ENCODE data around the gene PCDHB14. TPM values are rescaled to one million over a fixed set of nuclear protein-coding genes. Genes with fewer than 3 reads are reported as not detected.
"Not testable (repeated sequence)": the region's sequence is repeated elsewhere in the genome, so short reads cannot be mapped to it uniquely, and the experiment has no call there.

The PCDHB14 gene
- total RNA-seq, 2 experiments from 2014 or later, result not detected

DNA sequence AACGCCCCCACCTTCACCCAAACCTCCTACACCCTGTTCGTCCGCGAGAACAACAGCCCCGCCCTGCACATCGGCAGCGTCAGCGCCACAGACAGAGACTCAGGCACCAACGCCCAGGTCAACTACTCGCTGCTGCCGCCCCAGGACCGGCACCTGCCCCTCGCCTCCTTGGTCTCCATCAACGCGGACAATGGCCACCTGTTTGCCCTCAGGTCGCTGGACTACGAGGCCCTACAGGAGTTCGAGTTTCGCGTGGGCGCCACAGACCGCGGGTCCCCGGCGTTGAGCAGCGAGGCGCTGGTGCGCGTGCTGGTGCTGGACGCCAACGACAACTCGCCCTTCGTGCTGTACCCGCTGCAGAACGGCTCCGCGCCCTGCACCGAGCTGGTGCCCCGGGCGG lies 1.7 kb downstream of the PCDHB14 start:
- ATAC-seq; CTCF ChIA-PET; H3K27ac Mint-ChIP-seq; H3K4me3 Mint-ChIP-seq; H3K36me3 Mint-ChIP-seq; DNase-seq; H3K9me3 Mint-ChIP-seq (ENCODE audit: low read depth); H3K4me1 Mint-ChIP-seq: not testable (repeated sequence)
- H3K27me3 Mint-ChIP-seq, result peaks cover 12% of the 10 kb centered on the region

DNA sequence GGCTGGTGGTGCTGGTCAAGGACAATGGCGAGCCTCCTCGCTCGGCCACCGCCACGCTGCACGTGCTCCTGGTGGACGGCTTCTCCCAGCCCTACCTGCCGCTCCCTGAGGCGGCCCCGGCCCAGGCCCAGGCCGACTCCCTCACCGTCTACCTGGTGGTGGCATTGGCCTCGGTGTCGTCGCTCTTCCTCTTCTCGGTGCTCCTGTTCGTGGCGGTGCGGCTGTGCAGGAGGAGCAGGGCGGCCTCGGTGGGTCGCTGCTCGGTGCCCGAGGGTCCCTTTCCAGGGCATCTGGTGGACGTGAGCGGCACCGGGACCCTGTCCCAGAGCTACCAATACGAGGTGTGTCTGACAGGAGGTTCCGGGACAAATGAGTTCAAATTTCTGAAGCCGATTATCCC lies 2.3 kb downstream of the PCDHB14 start:
- H3K27ac Mint-ChIP-seq; DNase-seq; H3K36me3 Mint-ChIP-seq; H3K9me3 Mint-ChIP-seq (ENCODE audit: low read depth); ATAC-seq; H3K4me1 Mint-ChIP-seq; CTCF ChIA-PET; H3K4me3 Mint-ChIP-seq: not testable (repeated sequence)
- peaks cover 12% of the 10 kb centered on the region for H3K27me3 Mint-ChIP-seq

GRCh38 chr5:141234109-141234667 lies 11.0 kb downstream of the PCDHB14 start:
- no peak for ATAC-seq
- no peak overlapping the region for H3K4me3 Mint-ChIP-seq
- H3K27me3 Mint-ChIP-seq, result peaks cover 16% of the 10 kb centered on the region
- DNase-seq, result no peak
- CTCF ChIA-PET, result no interaction called here
- peaks cover 9% of the 10 kb centered on the region for H3K9me3 Mint-ChIP-seq (ENCODE audit: low read depth)
- H3K36me3 Mint-ChIP-seq, result peaks cover 3% of the 10 kb centered on the region
- no peaks in the 10 kb centered on the region for H3K4me1 Mint-ChIP-seq
- no peak overlapping the region for H3K27ac Mint-ChIP-seq

DNA sequence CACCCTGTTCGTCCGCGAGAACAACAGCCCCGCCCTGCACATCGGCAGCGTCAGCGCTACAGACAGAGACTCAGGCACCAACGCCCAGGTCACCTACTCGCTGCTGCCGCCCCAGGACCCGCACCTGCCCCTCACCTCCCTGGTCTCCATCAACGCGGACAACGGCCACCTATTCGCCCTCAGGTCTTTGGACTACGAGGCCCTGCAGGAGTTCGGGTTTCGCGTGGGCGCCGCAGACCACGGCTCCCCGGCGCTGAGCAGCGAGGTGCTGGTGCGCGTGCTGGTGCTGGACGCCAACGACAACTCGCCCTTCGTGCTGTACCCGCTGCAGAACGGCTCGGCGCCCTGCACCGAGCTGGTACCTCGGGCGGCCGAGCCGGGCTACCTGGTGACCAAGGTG lies 12.8 kb downstream of the PCDHB14 start:
- H3K4me3 Mint-ChIP-seq, DNase-seq, H3K4me1 Mint-ChIP-seq, H3K36me3 Mint-ChIP-seq, H3K27ac Mint-ChIP-seq, ATAC-seq, CTCF ChIA-PET: not testable (repeated sequence)
- H3K27me3 Mint-ChIP-seq, result peaks cover 16% of the 10 kb centered on the region
- H3K9me3 Mint-ChIP-seq (ENCODE audit: low read depth), result peaks cover 20% of the 10 kb centered on the region

- Mint-ChIP-seq H3K27ac (no peak overlapping the region), H3K4me1 (no peaks in the 10 kb centered on the region), H3K36me3 (peaks cover 3% of the 10 kb centered on the region), H3K27me3 (peaks cover 16% of the 10 kb centered on the region), H3K9me3 (ENCODE audit: low read depth) (peaks cover 24% of the 10 kb centered on the region), H3K4me3 (no peak overlapping the region)
- ATAC-seq, result no peak
- no peak for DNase-seq
- CTCF ChIA-PET, result no interaction called here
Measured at GRCh38 chr5:141236516-141237313, 13.6 kb downstream of the PCDHB14 start.

DNA sequence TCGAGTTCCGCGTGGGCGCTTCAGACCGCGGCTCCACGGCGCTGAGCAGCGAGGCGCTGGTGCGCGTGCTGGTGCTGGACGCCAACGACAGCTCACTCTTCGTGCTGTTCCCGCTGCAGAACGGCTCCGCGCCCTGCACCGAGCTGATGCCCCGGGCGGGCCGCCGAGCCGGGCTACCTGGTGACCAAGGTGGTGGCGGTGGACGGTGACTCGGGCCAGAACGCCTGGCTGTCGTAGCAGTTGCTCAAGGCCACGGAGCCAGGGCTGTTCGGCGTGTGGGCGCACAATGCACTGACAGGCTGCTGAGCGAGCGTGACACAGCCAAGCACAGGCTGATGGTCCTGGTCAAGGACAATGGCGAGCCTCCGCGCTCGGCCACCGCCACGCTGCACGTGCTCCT lies 18.4 kb downstream of the PCDHB14 start:
- H3K27ac Mint-ChIP-seq, result no peak overlapping the region
- no peaks in the 10 kb centered on the region for H3K4me1 Mint-ChIP-seq
- CTCF ChIA-PET, result no interaction called here
- no peak overlapping the region for H3K4me3 Mint-ChIP-seq
- H3K27me3 Mint-ChIP-seq, result peaks cover 4% of the 10 kb centered on the region
- H3K9me3 Mint-ChIP-seq (ENCODE audit: low read depth), result peaks cover 32% of the 10 kb centered on the region
- no peak for ATAC-seq
- peaks cover 3% of the 10 kb centered on the region for H3K36me3 Mint-ChIP-seq
- no peak for DNase-seq

DNA sequence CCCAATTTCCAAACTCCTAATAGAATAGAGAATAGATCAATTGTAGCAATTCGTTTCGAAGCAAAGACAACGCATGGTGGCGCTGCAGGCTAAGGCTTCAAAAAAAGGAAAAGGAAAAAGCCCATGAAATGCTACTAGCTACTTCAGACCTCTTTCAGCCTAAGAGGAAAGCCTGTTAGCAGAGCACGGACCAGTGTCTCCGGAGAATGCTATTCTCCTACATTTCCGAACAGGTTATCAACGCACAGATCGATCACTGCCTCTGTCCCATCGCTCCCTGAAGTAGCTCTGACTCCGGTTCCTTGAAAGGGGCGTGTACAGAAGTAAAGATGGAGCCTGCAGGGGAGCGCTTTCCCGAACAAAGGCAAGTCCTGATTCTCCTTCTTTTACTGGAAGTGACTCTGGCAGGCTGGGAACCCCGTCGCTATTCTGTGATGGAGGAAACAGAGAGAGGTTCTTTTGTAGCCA lies 22.1 kb downstream of the PCDHB14 start, which contains the start of gene PCDHB15:
PCDHB15 (plus strand) TSS at position 146 of the 468 bp plus-strand sequence; CDS start at position 330, 184 bp downstream.
- no peak within 1 kb of the TSS for H3K4me3 Mint-ChIP-seq
- CTCF ChIA-PET, result interaction anchor here (0.7 to 1.0 kb wide), 3 partner anchors 240 to 268 kb away, joined by 3 read pairs; partner anchors contain the start of gene PCDHGC4
- no peak within 1 kb of the TSS for H3K27ac Mint-ChIP-seq
- H3K9me3 Mint-ChIP-seq (ENCODE audit: low read depth), result peaks cover 33% of the 10 kb centered on the region
- no peak for DNase-seq
- no peaks in the 10 kb centered on the region for H3K4me1 Mint-ChIP-seq
- no peak for ATAC-seq
- peaks cover 2% of the 10 kb centered on the region for H3K27me3 Mint-ChIP-seq
- peaks cover 4% of the 10 kb centered on the region for H3K36me3 Mint-ChIP-seq

DNA sequence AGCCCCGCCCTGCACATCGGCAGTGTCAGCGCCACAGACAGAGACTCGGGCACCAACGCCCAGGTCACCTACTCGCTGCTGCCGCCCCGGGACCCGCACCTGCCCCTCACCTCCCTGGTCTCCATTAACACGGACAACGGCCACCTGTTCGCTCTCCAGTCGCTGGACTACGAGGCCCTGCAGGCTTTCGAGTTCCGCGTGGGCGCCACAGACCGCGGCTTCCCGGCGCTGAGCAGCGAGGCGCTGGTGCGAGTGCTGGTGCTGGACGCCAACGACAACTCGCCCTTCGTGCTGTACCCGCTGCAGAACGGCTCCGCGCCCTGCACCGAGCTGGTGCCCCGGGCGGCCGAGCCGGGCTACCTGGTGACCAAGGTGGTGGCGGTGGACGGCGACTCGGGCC lies 23.8 kb downstream of the PCDHB14 start:
- DNase-seq, H3K27ac Mint-ChIP-seq, ATAC-seq, H3K4me1 Mint-ChIP-seq, H3K4me3 Mint-ChIP-seq, H3K27me3 Mint-ChIP-seq, H3K36me3 Mint-ChIP-seq, CTCF ChIA-PET: not testable (repeated sequence)
- H3K9me3 Mint-ChIP-seq (ENCODE audit: low read depth), result peaks cover 25% of the 10 kb centered on the region

GRCh38 chr5:141247434-141247833 lies 24.3 kb downstream of the PCDHB14 start:
- H3K27ac Mint-ChIP-seq, H3K4me1 Mint-ChIP-seq, DNase-seq, H3K36me3 Mint-ChIP-seq, ATAC-seq, CTCF ChIA-PET, H3K4me3 Mint-ChIP-seq, H3K27me3 Mint-ChIP-seq: not testable (repeated sequence)
- H3K9me3 Mint-ChIP-seq (ENCODE audit: low read depth), result peaks cover 25% of the 10 kb centered on the region

- Mint-ChIP-seq H3K4me3 (no peak overlapping the region), H3K9me3 (ENCODE audit: low read depth) (peaks cover 35% of the 10 kb centered on the region), H3K4me1 (no peaks in the 10 kb centered on the region), H3K27me3 (no peaks in the 10 kb centered on the region), H3K27ac (no peak overlapping the region), H3K36me3 (peaks cover 4% of the 10 kb centered on the region)
- DNase-seq (no peak), ATAC-seq (no peak)
- CTCF ChIA-PET, result no interaction called here
Measured at GRCh38 chr5:141250576-141250975, 27.4 kb downstream of the PCDHB14 start.

DNA sequence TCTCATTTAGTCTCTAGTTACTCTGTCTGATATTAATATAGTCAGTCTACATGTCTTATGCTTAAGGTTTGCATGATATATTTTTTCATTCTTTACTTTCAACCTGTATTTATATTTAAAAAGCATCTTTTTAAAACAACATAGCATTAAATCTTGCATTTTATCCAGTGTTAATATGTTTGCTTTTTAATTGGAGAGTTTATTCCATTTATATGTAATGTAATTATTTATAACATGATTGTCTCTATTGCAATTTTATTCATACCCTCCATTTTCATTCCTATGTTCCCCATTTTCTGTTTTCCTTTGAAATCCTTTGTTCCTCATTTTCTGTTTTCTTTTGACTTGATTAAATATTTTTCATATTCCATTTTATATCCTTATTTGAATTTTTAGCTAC lies 35.3 kb downstream of the PCDHB14 start:
- no peaks in the 10 kb centered on the region for H3K4me1 Mint-ChIP-seq
- CTCF ChIA-PET, result interaction anchor here (1.0 kb wide), 1 partner anchor 62 kb away, joined by 3 read pairs; the partner anchor contains the start of gene TAF7
- peaks cover 51% of the 10 kb centered on the region for H3K9me3 Mint-ChIP-seq (ENCODE audit: low read depth)

GRCh38 chr5:141258948-141259347 lies 35.8 kb downstream of the PCDHB14 start:
- ATAC-seq (no peak), DNase-seq (no peak)
- Mint-ChIP-seq H3K27ac (no peak overlapping the region), H3K4me3 (no peak overlapping the region), H3K9me3 (ENCODE audit: low read depth) (peaks cover 47% of the 10 kb centered on the region), H3K27me3 (no peaks in the 10 kb centered on the region), H3K36me3 (peaks cover 13% of the 10 kb centered on the region), H3K4me1 (no peaks in the 10 kb centered on the region)
- CTCF ChIA-PET, result no interaction called here

More for the DNA sequence above, 35.3 kb downstream of the PCDHB14 start:
- Mint-ChIP-seq H3K27ac (no peak overlapping the region), H3K4me3 (no peak overlapping the region), H3K36me3 (peaks cover 12% of the 10 kb centered on the region), H3K27me3 (no peaks in the 10 kb centered on the region)
- no peak for DNase-seq
- no peak for ATAC-seq

DNA sequence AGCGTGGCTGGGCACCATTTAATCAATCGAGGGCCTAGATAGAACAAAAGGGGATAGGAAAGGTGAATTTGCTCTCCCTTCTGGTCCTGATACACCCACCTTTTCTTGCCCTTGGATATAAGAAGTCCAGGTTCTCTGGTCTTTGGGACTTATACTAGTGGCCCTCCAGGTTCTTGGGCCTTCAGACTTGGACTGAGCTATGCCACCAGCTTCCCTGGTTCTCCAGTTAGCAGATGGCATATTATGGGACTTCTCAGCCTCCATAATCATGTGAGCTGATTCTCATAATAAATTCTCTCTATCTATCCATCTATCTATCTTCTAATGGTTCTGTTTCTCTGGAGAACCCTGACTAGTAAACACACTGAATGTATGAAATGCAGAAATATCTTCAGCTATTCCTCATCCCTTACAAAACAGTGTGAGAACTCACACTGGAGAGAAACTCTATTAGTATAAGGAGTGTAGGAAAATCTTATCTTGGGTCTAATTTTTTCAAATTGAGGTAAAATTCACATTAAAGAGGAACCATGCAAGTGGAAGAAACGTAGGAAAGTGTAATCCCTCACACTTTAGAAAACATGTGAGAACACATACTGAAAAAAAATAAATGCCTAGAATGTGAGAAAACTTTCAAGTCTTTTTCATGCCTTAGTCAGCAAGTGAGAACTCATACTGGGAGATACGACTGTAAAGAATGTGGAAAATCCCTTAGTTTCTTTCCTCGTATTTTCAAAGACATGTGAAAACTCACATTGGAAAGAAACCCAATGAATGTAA lies 37.5 kb downstream of the PCDHB14 start:
- no peak for ATAC-seq
- CTCF ChIA-PET, result no interaction called here
- H3K4me1 Mint-ChIP-seq, result no peaks in the 10 kb centered on the region
- no peak overlapping the region for H3K4me3 Mint-ChIP-seq
- peaks cover 45% of the 10 kb centered on the region for H3K9me3 Mint-ChIP-seq (ENCODE audit: low read depth)
- H3K36me3 Mint-ChIP-seq, result peaks cover 14% of the 10 kb centered on the region
- no peaks in the 10 kb centered on the region for H3K27me3 Mint-ChIP-seq
- DNase-seq, result no peak
- no peak overlapping the region for H3K27ac Mint-ChIP-seq
